Subcutaneous adipose tissue (tissue), 4 donors: ENCODE data around the gene SFXN1. TPM values are rescaled to one million over a fixed set of nuclear protein-coding genes. Genes with fewer than 3 reads are reported as not detected.

Experiments used
- CTCF ChIP-seq: fragments of 450-650 bp; IDR thresholded peaks from one replicate; pipeline ENCODE4 v1.5.1; 2016; ENCODE audit warnings: low read depth, mild to moderate bottlenecking, control low read depth, antibody characterized with exemption, moderate library complexity
- total RNA-seq, 4 donors: library from RNA; depleted of rRNA; stranded (reverse); fragments of >200 nt; gene quantifications; one replicate each; pipeline ENCODE4 v1.1.0, GENCODE V29; 2016

The SFXN1 gene
- total RNA-seq, result 10 to 100 TPM in 3 of 4 donors, 1 to 10 TPM in 1; 8.6 to 22.8 (median 15.0) TPM

- no peak for TF ChIP-seq CTCF
These were observed at the start of gene SFXN1 for GRCh38 chr5:175478384-175479124. TSS of gene SFXN1 (plus strand) at chr5:175478560. CDS start at chr5:175492104, 13,544 bp downstream.

- no peak for TF ChIP-seq CTCF
These were observed 43.6 kb upstream of the SFXN1 start for GRCh38 chr5:175434800-175435199.

- no peak for TF ChIP-seq CTCF
These were observed 42.0 kb upstream of the SFXN1 start for GRCh38 chr5:175436359-175436758.

GRCh38 chr5:175438234-175438857 lies 40.0 kb upstream of the SFXN1 start:
- no peak for TF ChIP-seq CTCF

- TF ChIP-seq CTCF, result no peak
These were observed 34.8 kb upstream of the SFXN1 start for GRCh38 chr5:175443514-175444059.

GRCh38 chr5:175444060-175444904 lies 34.1 kb upstream of the SFXN1 start, which contains the start of gene DRD1:
TSS of gene DRD1 (minus strand) at chr5:175444182. CDS start at chr5:175443099, 1,083 bp downstream.
- TF ChIP-seq CTCF, result no peak
